Ishikawa (cell line): Measurements from ENCODE around the gene MIEF2.

Experiments used
- CEBPB ChIP-seq: IDR thresholded peaks from 2 replicates; pipeline ENCODE4 v1.6.1; 2012
- CREB1 ChIP-seq: IDR thresholded peaks from 2 replicates; pipeline ENCODE4 v1.6.1; 2012; ENCODE audit warnings: low read depth
- EGR1 ChIP-seq: IDR thresholded peaks from 2 replicates; pipeline ENCODE4 v1.6.1; 2012
- EP300 ChIP-seq: IDR thresholded peaks from 2 replicates; pipeline ENCODE4 v1.6.1; 2012; ENCODE audit warnings: borderline replicate concordance
- FOXM1 ChIP-seq: IDR thresholded peaks from 2 replicates; pipeline ENCODE4 v1.6.1; 2012; ENCODE audit warnings: low read depth, borderline replicate concordance
- MAX ChIP-seq: IDR thresholded peaks from 2 replicates; pipeline ENCODE4 v1.6.1; 2012
- NFIC ChIP-seq: IDR thresholded peaks from 2 replicates; pipeline ENCODE4 v1.6.1; 2012
- RAD21 ChIP-seq: IDR thresholded peaks from 2 replicates; pipeline ENCODE4 v1.6.1; 2012; ENCODE audit warnings: low read depth
- REST ChIP-seq: IDR thresholded peaks from 2 replicates; pipeline ENCODE4 v1.6.1; 2012; ENCODE audit warnings: low read depth, mild to moderate bottlenecking
- TAF1 ChIP-seq: IDR thresholded peaks from 2 replicates; pipeline ENCODE4 v1.6.1; 2012; ENCODE audit warnings: low read depth, mild to moderate bottlenecking
- TCF12 ChIP-seq: IDR thresholded peaks from 2 replicates; pipeline ENCODE4 v1.6.1; 2012; ENCODE audit warnings: low read depth
- TEAD4 ChIP-seq: IDR thresholded peaks from 2 replicates; pipeline ENCODE4 v1.6.1; 2012
- USF1 ChIP-seq: IDR thresholded peaks from 2 replicates; pipeline ENCODE4 v1.6.1; 2012
- YY1 ChIP-seq: IDR thresholded peaks from 2 replicates; pipeline ENCODE4 v1.6.1; 2012; ENCODE audit warnings: low read depth
- ZBTB7A ChIP-seq: IDR thresholded peaks from 2 replicates; pipeline ENCODE4 v1.6.1; 2012; ENCODE audit warnings: low read depth

MIEF2 gene

GRCh38 chr17:18257268-18257981, 3.0 kb upstream of the MIEF2 start:
- TF ChIP-seq TEAD4 (no peak), NFIC (no peak), ZBTB7A (no peak; the same call in 1 of the 2 replicates), EP300 (no peak), TCF12 (no peak), CEBPB (no peak), EGR1 (no peak)

- TF ChIP-seq TEAD4 (no peak), TCF12 (peak; percentile 15; the same call in 1 of the 2 replicates), MAX (peak; percentile 24; the same call in 1 of the 2 replicates), CREB1 (no peak), YY1 (peak; percentile 70), ZBTB7A (no peak), EP300 (no peak), TAF1 (no peak; the same call in 1 of the 2 replicates), RAD21 (no peak), NFIC (no peak), CEBPB (no peak), REST (no peak)
Measured at GRCh38 chr17:18257982-18258355, 2.5 kb upstream of the MIEF2 start.

GRCh38 chr17:18258356-18259038, 2.0 kb upstream of the MIEF2 start, which contains the start of gene FLII:
TSS of gene FLII (minus strand) at chr17:18258738. CDS start at chr17:18258690, 48 bp downstream.
- TF ChIP-seq TAF1 = peak; percentile 47; the same call in 1 of the 2 replicates
- TF ChIP-seq CREB1 = no peak
- no peak for TF ChIP-seq FOXM1
- TF ChIP-seq ZBTB7A = peak; percentile 33; the same call in 1 of the 2 replicates
- no peak for TF ChIP-seq REST
- no peak for TF ChIP-seq EGR1
- TF ChIP-seq MAX = peak; percentile 66
- TF ChIP-seq YY1 = peak; percentile 70
- peak; percentile 68; the same call in 1 of the 2 replicates for TF ChIP-seq TEAD4

GRCh38 chr17:18259621-18260331, 686 bp upstream of the MIEF2 start:
- TF ChIP-seq FOXM1 = no peak
- TF ChIP-seq TEAD4 = peak; percentile 64
- no peak for TF ChIP-seq YY1
- TF ChIP-seq ZBTB7A = no peak
- no peak for TF ChIP-seq USF1
- TF ChIP-seq MAX = no peak
- no peak for TF ChIP-seq CEBPB
- no peak for TF ChIP-seq TCF12

- TF ChIP-seq ZBTB7A = no peak
- TF ChIP-seq TEAD4 = peak; percentile 38; the same call in 1 of the 2 replicates
- 0 out of 2 replicates have a peak, but pooled peaks have one; percentile 1 for TF ChIP-seq EGR1
- TF ChIP-seq NFIC = peak; percentile 30; the same call in 1 of the 2 replicates
Measured at GRCh38 chr17:18261146-18261515, 669 bp downstream of the MIEF2 start.

GRCh38 chr17:18261659-18262058, 1.2 kb downstream of the MIEF2 start:
- no peak for TF ChIP-seq CREB1
- TF ChIP-seq FOXM1 = no peak
- TF ChIP-seq RAD21 = no peak
- TF ChIP-seq ZBTB7A = no peak
- TF ChIP-seq EGR1 = no peak
- TF ChIP-seq MAX = no peak
- TF ChIP-seq YY1 = no peak
- TF ChIP-seq REST = no peak
- no peak for TF ChIP-seq NFIC
- TF ChIP-seq USF1 = no peak
- no peak for TF ChIP-seq CEBPB
- no peak for TF ChIP-seq EP300
- TF ChIP-seq TCF12 = no peak
- no peak for TF ChIP-seq TEAD4
- no peak for TF ChIP-seq TAF1
